GM21381 (cell line): Measurements from ENCODE around the gene AP2B1.

Experiments used
- ATAC-seq: cut with Tn5 transposase; IDR thresholded peaks from one replicate; pipeline ENCODE4 v1.9.1; 2021; ENCODE audit warnings: mild to moderate bottlenecking, moderate library complexity; ENCODE audit not compliant: unreplicated experiment

Gene AP2B1

DNA sequence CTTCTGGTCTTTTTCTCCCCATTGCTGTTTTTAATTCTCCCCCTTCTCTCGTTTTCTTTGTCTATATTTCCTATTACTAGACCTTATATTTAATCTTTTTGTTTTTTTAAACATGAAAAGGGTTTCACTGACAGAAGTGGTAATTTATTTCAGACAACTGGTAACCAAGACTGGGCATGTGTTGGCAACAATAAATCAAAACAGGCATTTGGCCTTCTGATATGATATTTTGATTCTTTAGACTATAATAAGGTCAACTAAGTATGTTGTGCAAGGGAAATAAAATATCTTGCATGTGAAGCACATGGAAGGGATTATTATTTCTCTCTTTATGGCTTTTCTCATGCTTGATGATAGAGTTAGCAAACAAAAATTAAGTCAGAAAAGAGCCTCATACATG is 34.6 kb downstream of the AP2B1 start:
- no peak for ATAC-seq

- no peak for ATAC-seq
Observed at GRCh38 chr17:35627417-35627816, 40.3 kb downstream of the AP2B1 start.

GRCh38 chr17:35630530-35631148 is 43.5 kb downstream of the AP2B1 start:
- ATAC-seq = no peak

- ATAC-seq = no peak
Observed at GRCh38 chr17:35641032-35641431, 53.9 kb downstream of the AP2B1 start.

DNA sequence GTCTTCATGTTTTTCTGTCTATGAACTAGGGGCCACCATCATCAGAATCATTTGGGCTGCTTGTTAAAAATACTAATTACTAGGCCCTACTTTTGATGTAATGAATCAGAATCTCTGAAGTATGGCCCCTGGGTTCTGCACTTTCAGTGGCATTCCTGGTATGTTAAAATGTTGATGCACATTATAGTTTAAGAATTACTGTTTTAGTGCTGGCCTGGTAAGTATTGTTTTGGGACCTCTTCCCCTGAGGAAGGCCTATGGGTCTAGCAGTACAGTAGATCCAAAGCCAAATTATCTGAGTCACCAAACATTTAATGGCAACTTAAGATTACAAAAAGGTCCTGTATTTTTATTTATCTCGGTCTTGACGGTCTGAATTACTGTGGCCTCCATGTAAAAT is 58.8 kb downstream of the AP2B1 start:
- ATAC-seq = no peak

DNA sequence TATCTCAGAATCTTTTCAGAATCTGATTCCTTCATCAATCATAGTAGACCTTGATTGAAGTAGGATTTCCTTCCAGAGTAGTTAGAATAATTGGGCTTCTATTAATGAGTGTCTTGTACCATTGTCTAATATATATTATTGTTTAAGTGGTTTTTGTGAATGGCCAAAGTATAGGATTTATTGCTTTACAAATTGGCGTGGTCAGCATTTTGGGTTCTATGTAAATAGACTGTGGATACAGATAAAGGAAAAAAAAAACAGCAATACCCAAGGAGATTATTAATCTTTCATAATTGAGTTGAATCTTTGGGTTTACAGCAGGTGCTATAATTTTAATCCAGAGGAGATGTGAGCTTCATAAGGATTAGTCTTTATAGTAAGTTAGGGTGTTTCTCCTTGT is 64.3 kb downstream of the AP2B1 start:
- no peak for ATAC-seq

GRCh38 chr17:35653619-35654361 is 66.7 kb downstream of the AP2B1 start:
- ATAC-seq = no peak

DNA sequence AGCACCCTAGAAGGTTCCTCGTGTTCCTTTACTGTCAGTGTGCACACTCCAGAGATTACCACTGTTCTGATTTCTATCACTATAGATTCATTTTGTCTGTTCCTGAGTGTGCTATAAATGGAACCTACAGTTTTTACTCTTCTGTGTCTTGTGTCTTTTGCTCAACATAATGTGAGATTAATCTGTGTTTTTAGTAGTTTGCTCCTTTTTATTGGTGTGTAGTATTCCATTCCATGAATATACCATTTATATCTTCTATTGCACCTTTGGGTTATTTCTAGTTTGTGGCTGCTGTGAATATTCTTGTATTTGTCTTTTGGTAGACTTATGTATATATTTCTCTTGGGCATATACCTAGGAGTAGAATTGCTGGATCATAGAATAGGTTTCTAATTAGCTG is 68.2 kb downstream of the AP2B1 start:
- no peak for ATAC-seq

DNA sequence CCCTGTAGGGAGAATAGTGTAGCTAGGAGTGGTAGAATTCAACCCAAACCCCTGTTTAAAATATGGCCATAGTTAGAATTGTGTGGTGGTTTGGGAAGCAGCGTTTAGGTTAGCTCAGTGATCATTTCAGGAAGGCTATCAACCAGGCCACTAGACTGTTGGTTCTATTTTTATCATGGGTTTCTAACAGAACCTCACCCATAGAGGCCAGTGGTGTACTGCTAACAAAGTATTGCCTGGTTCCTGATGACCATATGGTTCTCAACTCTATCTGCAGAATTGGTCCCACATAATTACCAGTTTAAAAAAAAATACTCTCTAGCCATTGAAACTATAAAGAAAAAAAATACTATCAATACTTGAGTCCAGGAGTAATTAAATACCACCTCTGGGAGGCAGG is 73.8 kb downstream of the AP2B1 start:
- ATAC-seq = no peak

GRCh38 chr17:35664685-35665084 is 77.6 kb downstream of the AP2B1 start:
- ATAC-seq = no peak

GRCh38 chr17:35665662-35666061 is 78.5 kb downstream of the AP2B1 start:
- no peak for ATAC-seq

DNA sequence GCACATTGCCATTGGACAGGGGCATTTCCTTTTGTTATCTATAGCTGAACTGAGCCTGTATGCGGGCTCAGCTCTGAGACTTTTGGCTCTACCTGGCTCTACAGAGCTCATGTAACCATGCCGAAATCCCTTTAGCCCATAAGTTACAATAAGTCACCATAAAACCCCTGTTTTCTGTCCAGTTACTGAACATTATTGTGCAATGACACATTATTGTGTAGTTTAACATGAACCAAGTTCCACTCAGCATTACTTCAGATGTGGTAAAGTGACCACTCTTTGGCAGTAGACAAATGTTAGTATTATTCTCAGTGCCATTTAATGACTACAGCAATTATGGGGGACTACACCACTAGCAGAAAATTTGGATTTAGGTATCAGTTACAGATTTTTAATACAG is 78.9 kb downstream of the AP2B1 start:
- no peak for ATAC-seq

- no peak for ATAC-seq
Observed at GRCh38 chr17:35666967-35667532, 79.9 kb downstream of the AP2B1 start.

DNA sequence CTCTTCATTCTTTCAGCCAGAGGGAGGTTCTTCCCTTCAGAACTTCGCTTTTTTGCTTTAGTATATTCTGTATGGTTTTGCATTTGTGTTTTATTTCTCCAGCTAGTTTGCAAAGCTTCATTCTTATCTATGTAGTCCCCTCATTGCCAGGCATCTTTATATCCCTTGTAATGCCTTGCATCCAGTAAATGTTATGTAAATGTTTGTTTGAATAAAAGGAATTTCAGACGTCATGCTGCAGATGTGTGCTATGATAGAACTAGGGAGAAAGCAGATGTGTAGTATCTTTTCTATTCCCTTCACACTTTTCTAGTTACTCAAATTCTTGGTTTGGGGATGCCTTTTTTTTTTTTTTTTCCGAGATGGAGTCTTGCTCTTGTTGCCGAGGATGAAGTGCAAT is 81.7 kb downstream of the AP2B1 start:
- no peak for ATAC-seq

DNA sequence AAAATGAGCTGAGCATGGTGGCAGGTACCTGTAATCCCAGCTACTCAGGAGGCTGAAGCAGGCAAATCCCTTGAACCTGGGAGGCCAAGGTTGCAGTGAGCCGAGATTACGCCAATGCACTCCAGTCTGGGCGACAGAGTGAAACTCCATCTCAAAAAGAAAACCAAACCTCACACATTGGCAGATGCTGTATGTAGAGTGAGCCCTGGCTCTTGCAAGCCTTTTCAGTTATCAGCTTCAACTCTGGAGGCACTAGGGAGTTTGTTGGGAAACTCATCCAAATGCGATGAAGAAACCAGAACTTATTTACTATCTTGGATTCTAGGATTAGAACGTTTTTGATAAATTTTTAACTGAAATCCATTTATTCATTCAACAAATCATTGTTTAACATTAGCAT is 87.4 kb downstream of the AP2B1 start:
- ATAC-seq = no peak

DNA sequence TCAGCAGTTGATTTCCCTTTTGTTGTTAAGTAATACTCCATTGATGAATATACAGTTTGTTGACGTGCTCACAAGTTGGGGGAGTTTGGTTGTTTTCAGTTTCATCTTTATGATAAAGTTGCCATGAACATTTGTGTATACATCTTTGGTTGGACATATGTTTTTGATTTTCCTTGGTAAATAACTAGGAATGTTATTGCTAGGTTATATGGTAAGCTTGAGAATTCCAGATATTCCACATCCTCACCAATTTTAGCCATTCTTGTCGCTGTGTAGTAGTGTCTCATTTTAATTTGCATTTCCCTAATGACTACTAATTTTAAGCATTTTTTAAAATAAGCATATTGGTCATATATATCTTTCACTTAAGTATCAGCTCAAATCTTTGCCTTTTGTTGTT is 89.3 kb downstream of the AP2B1 start:
- ATAC-seq = no peak

DNA sequence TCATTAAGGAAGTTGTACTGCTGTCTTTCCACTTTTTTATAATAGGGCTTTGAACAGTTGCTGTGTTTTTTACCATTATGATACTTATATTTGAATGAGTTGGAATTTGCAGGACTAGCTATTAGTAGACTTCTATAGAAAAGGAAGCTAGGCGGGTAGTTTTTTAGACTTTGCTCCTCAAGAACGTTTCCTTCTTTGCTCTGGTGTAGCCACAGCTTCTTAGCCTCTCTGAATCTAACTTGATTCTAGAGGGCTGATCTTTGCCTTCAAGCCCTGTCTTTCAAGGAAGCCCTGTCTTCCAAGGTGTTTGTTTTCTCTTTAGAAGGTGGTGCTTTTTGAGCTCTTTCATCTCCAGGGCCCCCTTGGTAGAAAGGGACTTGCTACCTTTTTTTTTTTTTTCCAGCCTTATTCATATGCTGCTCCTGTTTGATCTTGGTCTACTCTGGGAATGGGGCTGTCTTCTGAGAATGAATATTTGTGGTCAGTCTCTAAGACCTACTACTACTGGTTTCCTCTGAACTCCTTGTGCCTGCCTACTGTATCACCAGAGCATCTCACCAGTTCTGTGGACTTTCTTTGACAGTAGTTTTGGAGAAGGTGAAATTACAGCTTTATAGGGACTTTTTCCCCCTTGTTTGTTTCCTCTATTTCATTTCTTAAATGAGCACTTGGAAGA is 92.0 kb downstream of the AP2B1 start:
- no peak for ATAC-seq

GRCh38 chr17:35683591-35683990 is 96.5 kb downstream of the AP2B1 start:
- no peak for ATAC-seq

- no peak for ATAC-seq
Observed at GRCh38 chr17:35684055-35684802, 97.1 kb downstream of the AP2B1 start.

DNA sequence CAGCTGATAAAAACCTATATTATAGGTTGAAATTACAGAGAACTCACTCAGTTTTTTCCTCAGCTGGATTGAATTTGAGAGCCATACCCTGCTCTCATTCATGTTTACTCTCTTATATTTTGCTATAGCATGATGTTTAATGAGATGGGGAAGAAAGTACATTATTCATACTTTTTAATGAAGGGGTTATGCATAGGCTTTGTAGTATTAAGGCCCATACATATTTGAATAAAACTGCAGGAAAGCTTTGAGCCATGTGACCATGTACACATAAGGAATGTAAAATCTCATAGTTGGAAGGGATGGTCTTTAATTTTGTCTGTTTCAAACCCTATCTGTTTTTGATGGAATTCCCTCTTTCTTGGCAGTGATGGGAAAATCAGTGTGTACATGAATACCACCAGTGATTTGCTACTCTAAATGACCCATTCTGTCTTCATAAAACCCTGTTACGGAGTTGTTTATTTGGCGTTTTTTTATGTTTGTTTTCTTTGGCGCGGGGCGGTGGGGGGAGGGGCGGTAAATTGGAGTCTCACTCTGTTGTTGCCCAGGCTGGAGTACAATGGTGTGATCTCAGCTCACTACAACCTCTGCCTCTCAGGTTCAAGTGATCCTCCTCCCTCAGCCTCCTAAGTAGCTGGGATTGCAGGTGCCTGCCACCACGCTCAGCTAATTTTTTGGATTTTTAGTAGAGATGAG is 105.5 kb downstream of the AP2B1 start:
- no peak for ATAC-seq

DNA sequence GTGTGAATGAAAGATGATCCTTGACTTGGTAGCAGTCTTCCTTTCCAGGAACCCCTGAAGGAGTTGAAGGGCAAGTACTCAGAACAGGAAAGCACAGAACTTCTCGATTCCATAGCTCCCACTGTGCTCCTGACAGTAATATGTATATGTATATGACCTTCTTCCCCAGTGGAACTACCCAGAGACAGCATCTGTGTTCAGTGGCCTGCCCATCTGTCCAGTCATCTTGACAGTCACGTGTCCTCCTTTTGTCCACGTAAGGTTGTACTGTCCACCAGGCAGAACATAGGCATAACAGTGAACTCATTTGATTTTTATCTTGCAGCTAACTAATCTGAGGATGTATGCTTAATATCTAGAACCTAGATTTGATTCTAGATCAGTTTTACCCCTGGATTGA is 106.5 kb downstream of the AP2B1 start:
- ATAC-seq = no peak
